IMR-90 (cell line): ENCODE data around the gene ETFA. TPM values are rescaled to one million over a fixed set of nuclear protein-coding genes. Genes with fewer than 3 reads are reported as not detected.

ENCODE experiments used
- ATAC-seq: fragments of 200-7000 bp; cut with Tn5 transposase; 2 replicates; pipeline ENCODE4 v1.9.1; 2020; ENCODE audit warnings: low read depth, mild to moderate bottlenecking, moderate library complexity
- BruUV-seq: library from RNA; stranded (reverse); fragments of 400-500 nt; replicated peaks from 2 replicates; lab custom pipeline; 2021; lab: Mats Ljungman, UMichigan
- CTCF ChIA-PET: fragments of 300-600 bp; formaldehyde crosslinking; extraction: SDS; loops from one replicate; lab custom pipeline; 2021; ENCODE audit warnings: antibody characterized with exemption; lab: Yijun Ruan, JAX
- POLR2A ChIA-PET: fragments of 300-600 bp; sonication (Branson Sonifier 250); formaldehyde crosslinking; loops from one replicate; lab custom pipeline; 2022; ENCODE audit warnings: antibody characterized with exemption; ENCODE audit not compliant: unreplicated experiment; lab: Charles Lee
- DNase-seq: peaks from one replicate; pipeline ENCODE4 v3.0.0; 2013
- H2AFZ ChIP-seq: replicated peaks from 2 replicates; pipeline ENCODE3; 2013; ENCODE audit warnings: low read length, mild to moderate bottlenecking; ENCODE audit not compliant: poor library complexity
- H2AK5ac ChIP-seq: 2 replicates; pipeline ENCODE4 v1.6.1; 2013; ENCODE audit warnings: low read depth, low read length, inconsistent platforms
- H2AK9ac ChIP-seq: replicated peaks from 2 replicates; pipeline ENCODE3; 2013; ENCODE audit warnings: mild to moderate bottlenecking, low read depth, low read length, moderate library complexity; ENCODE audit not compliant: poor library complexity
- H2BK120ac ChIP-seq: 2 replicates; pipeline ENCODE4 v1.6.1; 2013; ENCODE audit warnings: low read depth, low read length, inconsistent platforms
- H2BK15ac ChIP-seq: 3 replicates; pipeline ENCODE4 v1.6.1; 2013; ENCODE audit warnings: low read depth, low read length, inconsistent platforms
- H2BK20ac ChIP-seq: 2 replicates; pipeline ENCODE4 v1.6.1; 2013; ENCODE audit warnings: low read depth, mild to moderate bottlenecking, inconsistent platforms, low read length, moderate library complexity
- H2BK5ac ChIP-seq: 2 replicates; pipeline ENCODE4 v1.6.1; 2013; ENCODE audit warnings: mild to moderate bottlenecking, low read depth, low read length, inconsistent platforms; ENCODE audit not compliant: poor library complexity, severe bottlenecking
- H3K14ac ChIP-seq: replicated peaks from 2 replicates; pipeline ENCODE4 v1.6.1; 2013; ENCODE audit warnings: low read depth, low read length, inconsistent platforms
- H3K18ac ChIP-seq: 2 replicates; pipeline ENCODE4 v1.6.1; 2013; ENCODE audit warnings: low read depth, low read length, control low read depth
- H3K23ac ChIP-seq: 2 replicates; pipeline ENCODE4 v1.6.1; 2013; ENCODE audit warnings: low read depth, low read length, inconsistent platforms
- H3K27ac ChIP-seq: 2 replicates; pipeline ENCODE4 v1.5.1; 2013; ENCODE audit warnings: mild to moderate bottlenecking, control low read depth, low read length; ENCODE audit not compliant: insufficient read depth
- H3K27me3 ChIP-seq: 2 replicates; pipeline ENCODE4 v1.6.1; 2013; ENCODE audit warnings: low read length; ENCODE audit not compliant: control insufficient read depth, insufficient read depth
- H3K36me3 ChIP-seq: 2 replicates; pipeline ENCODE4 v1.6.1; 2013; ENCODE audit warnings: low read length, mixed read lengths; ENCODE audit not compliant: control insufficient read depth, insufficient read depth
- H3K4ac ChIP-seq: 2 replicates; pipeline ENCODE4 v1.6.1; 2013; ENCODE audit warnings: low read depth, low read length, inconsistent platforms
- H3K4me1 ChIP-seq: 2 replicates; pipeline ENCODE4 v1.6.1; 2013; ENCODE audit warnings: low read length, mixed read lengths; ENCODE audit not compliant: control insufficient read depth, insufficient read depth
- H3K4me2 ChIP-seq: 2 replicates; pipeline ENCODE4 v1.6.1; 2013; ENCODE audit warnings: low read depth, mild to moderate bottlenecking, control low read depth, low read length, moderate library complexity
- H3K4me3 ChIP-seq: 2 replicates; pipeline ENCODE4 v1.5.1; 2013; ENCODE audit warnings: low read depth, mild to moderate bottlenecking, control low read depth, low read length, moderate library complexity; ENCODE audit not compliant: insufficient read depth
- H3K56ac ChIP-seq: 2 replicates; pipeline ENCODE4 v1.6.1; 2013; ENCODE audit warnings: low read length, inconsistent platforms; ENCODE audit not compliant: insufficient read depth; ENCODE audit errors: extremely low read depth
- H3K79me1 ChIP-seq, 2 experiments: 2 replicates each; pipeline ENCODE4 v1.6.1; 2013; ENCODE audit warnings: low read length in 2 of 2, inconsistent platforms in 1 of 2, low read depth in 1 of 2
- H3K9ac ChIP-seq: 2 replicates; pipeline ENCODE4 v1.6.1; 2013; ENCODE audit warnings: low read depth, low read length, control low read depth
- H3K9me1 ChIP-seq: 2 replicates; pipeline ENCODE4 v1.6.1; 2013; ENCODE audit warnings: low read length, inconsistent platforms; ENCODE audit not compliant: insufficient read depth
- H3K9me3 ChIP-seq: 2 replicates; pipeline ENCODE4 v1.6.1; 2013; ENCODE audit warnings: low read length; ENCODE audit not compliant: control insufficient read depth, insufficient read depth
- H4K20me1 ChIP-seq: 2 replicates; pipeline ENCODE4 v1.6.1; 2013; ENCODE audit warnings: low read length, inconsistent platforms; ENCODE audit not compliant: insufficient read depth
- H4K5ac ChIP-seq: 2 replicates; pipeline ENCODE4 v1.6.1; 2013; ENCODE audit warnings: mild to moderate bottlenecking, low read depth, low read length, control low read depth
- H4K8ac ChIP-seq, 2 experiments: 2 replicates each; pipeline ENCODE4 v1.6.1; 2013; ENCODE audit warnings: low read depth in 2 of 2, low read length in 2 of 2, control low read depth in 1 of 2, inconsistent platforms in 1 of 2
- H4K91ac ChIP-seq: 2 replicates; pipeline ENCODE4 v1.6.1; 2013; ENCODE audit warnings: low read depth, low read length, inconsistent platforms; ENCODE audit not compliant: insufficient read depth
- CEBPB ChIP-seq: IDR thresholded peaks from 2 replicates; pipeline ENCODE4 v1.6.1; 2012; ENCODE audit warnings: low read depth, low read length, improper control_type of control experiment
- MXI1 ChIP-seq: IDR thresholded peaks from 2 replicates; pipeline ENCODE4 v1.6.1; 2012; ENCODE audit warnings: low read depth, mild to moderate bottlenecking, low read length, moderate library complexity, borderline replicate concordance
- RCOR1 ChIP-seq: IDR thresholded peaks from 2 replicates; pipeline ENCODE4 v1.6.1; 2012; ENCODE audit warnings: mild to moderate bottlenecking, low read length, improper control_type of control experiment; ENCODE audit not compliant: insufficient replicate concordance
- RFX5 ChIP-seq: IDR thresholded peaks from 2 replicates; pipeline ENCODE4 v1.8.0; 2012; ENCODE audit warnings: low read depth, mild to moderate bottlenecking, low read length, moderate library complexity
- WGBS, 2 experiments: methylation state at CpG; one replicate each; pipeline versions ENCODE4 v1.1.5 to v1.1.7; 2013; ENCODE audit warnings: missing lambda C conversion rate in 2 of 2; ENCODE audit not compliant: insufficient read length in 1 of 2; ENCODE audit errors: extremely low coverage in 2 of 2; 5-methylcytosine and 5-hydroxymethylcytosine counted together
- dilution Hi-C: fragments of 300-500 bp; cut with HindIII; formaldehyde crosslinking; loops from one replicate; pipeline ENCODE4 v1.14.3; 2018; ENCODE audit warnings: low sequenced_read_pairs; ENCODE audit not compliant: unreplicated experiment
- in situ Hi-C: fragments of 300-500 bp; cut with MboI; formaldehyde crosslinking; loops from 3 replicates; pipeline ENCODE4 v1.14.3; 2019; ENCODE audit warnings: low sequenced_read_pairs, inconsistent platforms, mixed read lengths
- intact Hi-C: fragments of 100-400 bp; cut with micrococcal nuclease; formaldehyde crosslinking; loops from 2 replicates; pipeline ENCODE4 v1.10.0; 2022
- polyA plus RNA-seq, 3 experiments: library from polyadenylated mRNA; depleted of rRNA; stranded (reverse); fragments of >200 nt; gene quantifications; 2 replicates each; pipeline ENCODE4 v1.2.3, GENCODE V29; 2012; ENCODE audit warnings: low replicate concordance in 1 of 3
- total RNA-seq: library from RNA; depleted of rRNA; stranded (reverse); fragments of >200 nt; gene quantifications from 2 replicates; pipeline ENCODE4 v1.2.3, GENCODE V29; 2012
- TF ChIP-seq, protein P1 (sequence below): conservative IDR thresholded peaks from 2 replicates; pipeline ENCODE4 v1.5.1; 2012; ENCODE audit warnings: mild to moderate bottlenecking, low read depth, low read length, improper control_type of control experiment
- TF ChIP-seq, protein P2 (sequence below): fragments of 150-350 bp; IDR thresholded peaks from 2 replicates; pipeline ENCODE4 v1.6.1; 2016; ENCODE audit warnings: low read depth, mild to moderate bottlenecking, low read length, moderate library complexity, borderline replicate concordance

Gene ETFA
- total and polyA plus RNA-seq, 2 of the 4 experiments (the other 2 are of a cell fraction) = 115 to 172 TPM

DNA sequence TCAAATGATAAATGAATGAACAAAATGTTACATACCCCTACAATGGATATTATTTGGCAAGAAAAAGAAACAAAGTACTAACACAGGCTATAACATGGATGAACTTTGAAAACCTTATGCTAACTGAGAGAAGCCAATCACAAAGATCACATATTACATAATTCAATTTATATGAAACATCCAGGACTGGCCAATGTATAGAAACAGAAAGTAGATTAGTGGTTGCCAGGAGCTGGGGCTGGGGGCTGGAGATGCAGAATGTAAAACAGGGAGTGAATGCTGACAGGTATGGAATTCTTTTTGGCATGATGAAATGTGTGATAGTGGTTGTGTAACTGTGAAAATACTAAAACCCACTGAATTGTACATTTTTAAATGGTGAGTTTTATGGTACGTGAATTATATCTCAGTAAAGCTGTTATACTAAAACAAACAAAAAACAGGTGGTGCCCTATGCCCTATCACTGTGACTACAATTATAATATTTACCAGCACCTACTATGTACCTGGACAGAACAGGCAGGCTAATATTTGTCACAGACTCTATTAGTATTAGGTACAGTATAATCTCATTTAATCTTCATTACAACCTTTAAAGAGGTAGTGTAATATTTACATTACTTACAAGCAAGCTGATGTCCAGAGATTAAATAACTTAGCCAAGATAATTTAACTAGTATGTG is 90.0 kb downstream of the ETFA start:
- Histone ChIP-seq H3K36me3 (peaks cover 15% of the 10 kb centered on the region), H2BK20ac (no peak overlapping the region), H3K18ac (no peak overlapping the region), H3K27ac (no peak overlapping the region), H4K20me1 (peaks cover 13% of the 10 kb centered on the region), H3K4me2 (no peak overlapping the region), H3K27me3 (no peaks in the 10 kb centered on the region), H2AK9ac (no peak overlapping the region), H3K23ac (no peak overlapping the region), H3K14ac (no peak overlapping the region), H2AK5ac (no peak overlapping the region), H3K4ac (no peak overlapping the region), H3K56ac (no peak overlapping the region), H4K5ac (no peak overlapping the region), H3K9me1 (peaks cover 5% of the 10 kb centered on the region; the same call in 1 of the 2 replicates), H3K79me1 (peaks cover 0 to 26% of the 10 kb centered on the region in 2 experiments; a peak in 3 of 4 replicates), H2BK5ac (no peak overlapping the region), H4K8ac (no peak overlapping the region), H3K9me3 (no peaks in the 10 kb centered on the region; the same call in 1 of the 2 replicates), H3K4me3 (no peak overlapping the region), H2BK120ac (no peak overlapping the region), H3K9ac (no peak overlapping the region), H2BK15ac (no peak overlapping the region), H3K4me1 (peaks cover 9% of the 10 kb centered on the region), H2AFZ (no peak overlapping the region), H4K91ac (no peak overlapping the region)
- TF ChIP-seq, protein P1, sequence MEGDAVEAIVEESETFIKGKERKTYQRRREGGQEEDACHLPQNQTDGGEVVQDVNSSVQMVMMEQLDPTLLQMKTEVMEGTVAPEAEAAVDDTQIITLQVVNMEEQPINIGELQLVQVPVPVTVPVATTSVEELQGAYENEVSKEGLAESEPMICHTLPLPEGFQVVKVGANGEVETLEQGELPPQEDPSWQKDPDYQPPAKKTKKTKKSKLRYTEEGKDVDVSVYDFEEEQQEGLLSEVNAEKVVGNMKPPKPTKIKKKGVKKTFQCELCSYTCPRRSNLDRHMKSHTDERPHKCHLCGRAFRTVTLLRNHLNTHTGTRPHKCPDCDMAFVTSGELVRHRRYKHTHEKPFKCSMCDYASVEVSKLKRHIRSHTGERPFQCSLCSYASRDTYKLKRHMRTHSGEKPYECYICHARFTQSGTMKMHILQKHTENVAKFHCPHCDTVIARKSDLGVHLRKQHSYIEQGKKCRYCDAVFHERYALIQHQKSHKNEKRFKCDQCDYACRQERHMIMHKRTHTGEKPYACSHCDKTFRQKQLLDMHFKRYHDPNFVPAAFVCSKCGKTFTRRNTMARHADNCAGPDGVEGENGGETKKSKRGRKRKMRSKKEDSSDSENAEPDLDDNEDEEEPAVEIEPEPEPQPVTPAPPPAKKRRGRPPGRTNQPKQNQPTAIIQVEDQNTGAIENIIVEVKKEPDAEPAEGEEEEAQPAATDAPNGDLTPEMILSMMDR = no peak
- TF ChIP-seq RCOR1 (no peak), CEBPB (no peak), RFX5 (no peak), MXI1 (no peak)
- TF ChIP-seq, protein P2, sequence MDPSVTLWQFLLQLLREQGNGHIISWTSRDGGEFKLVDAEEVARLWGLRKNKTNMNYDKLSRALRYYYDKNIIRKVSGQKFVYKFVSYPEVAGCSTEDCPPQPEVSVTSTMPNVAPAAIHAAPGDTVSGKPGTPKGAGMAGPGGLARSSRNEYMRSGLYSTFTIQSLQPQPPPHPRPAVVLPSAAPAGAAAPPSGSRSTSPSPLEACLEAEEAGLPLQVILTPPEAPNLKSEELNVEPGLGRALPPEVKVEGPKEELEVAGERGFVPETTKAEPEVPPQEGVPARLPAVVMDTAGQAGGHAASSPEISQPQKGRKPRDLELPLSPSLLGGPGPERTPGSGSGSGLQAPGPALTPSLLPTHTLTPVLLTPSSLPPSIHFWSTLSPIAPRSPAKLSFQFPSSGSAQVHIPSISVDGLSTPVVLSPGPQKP = no peak
- ChIA-PET CTCF (no interaction called here), POLR2A (interaction anchor here (0.6 kb wide), 1 partner anchor 596 kb away, joined by 4 read pairs; the partner anchor contains the start of gene SNUPN)
- ATAC-seq = no peak
- no TSS peak for BruUV-seq
- in situ Hi-C loops (no loop called here), dilution Hi-C loops (no loop called here), intact Hi-C loops (no loop called here)
- no CpG with 5 or more reads among the region's 1 CpG for WGBS, 2 experiments
- DNase-seq = no peak
